ENCODE measurements around the gene DAO.

Gene DAO

GRCh38 chr12:108881953-108882352, 2.1 kb downstream of the DAO start:
- no peaks in the 10 kb centered on the region for H4K20me1 ChIP-seq (ENCODE audit: insufficient read depth, low read length, poor library complexity, severe bottlenecking)
- H3K9ac ChIP-seq (ENCODE audit: low read depth, low read length, poor library complexity, severe bottlenecking) = no peak overlapping the region
- no peaks in the 10 kb centered on the region for H3K9me2 ChIP-seq (replicated peaks; ENCODE audit: low read depth, low read length)
- H3K36me3 ChIP-seq (ENCODE audit: insufficient read depth, low read length) = no peaks in the 10 kb centered on the region
- H3F3A ChIP-seq (ENCODE audit: low read depth) = no peaks in the 10 kb centered on the region
- H3K4me3 ChIP-seq (ENCODE audit: low read length, poor library complexity, severe bottlenecking) = no peak overlapping the region
- no peak overlapping the region for H3K4me2 ChIP-seq (ENCODE audit: low read depth, low read length, poor library complexity, severe bottlenecking)
- H3K9me3 ChIP-seq (ENCODE audit: insufficient read depth, low read depth, low read length) = no peaks in the 10 kb centered on the region
- no peak for TF ChIP-seq CTCF (conservative IDR thresholded peaks at IDR 0.05; ENCODE audit: low read length)
- TF ChIP-seq EZH2phosphoT487 (IDR thresholded peaks at IDR 0.05; ENCODE audit: borderline replicate concordance) = no peak
- H2AFZ ChIP-seq (ENCODE audit: low read length) = no peak overlapping the region
- no peaks in the 10 kb centered on the region for H3K27me3 ChIP-seq (ENCODE audit: insufficient read depth, low read length, poor library complexity, severe bottlenecking)
- H3K79me2 ChIP-seq (ENCODE audit: insufficient read depth, low read length) = no peaks in the 10 kb centered on the region
- no peaks in the 10 kb centered on the region for H3K4me1 ChIP-seq (ENCODE audit: insufficient read depth, low read length, poor library complexity, severe bottlenecking)

GRCh38 chr12:108884116-108885012, 4.5 kb downstream of the DAO start:
- no peak overlapping the region for H2AFZ ChIP-seq (ENCODE audit: low read length)
- TF ChIP-seq CTCF (conservative IDR thresholded peaks at IDR 0.05; ENCODE audit: low read length) (peak; percentile 83), EZH2phosphoT487 (IDR thresholded peaks at IDR 0.05; ENCODE audit: borderline replicate concordance) (no peak)

GRCh38 chr12:108886873-108887629, 7.2 kb downstream of the DAO start:
- Histone ChIP-seq H3K4me2 (ENCODE audit: low read depth, low read length, poor library complexity, severe bottlenecking) (no peak overlapping the region), H3K36me3 (ENCODE audit: insufficient read depth, low read length) (no peaks in the 10 kb centered on the region), H3K9me2 (replicated peaks; ENCODE audit: low read depth, low read length) (no peaks in the 10 kb centered on the region), H3K79me2 (ENCODE audit: insufficient read depth, low read length) (no peaks in the 10 kb centered on the region), H2AFZ (ENCODE audit: low read length) (no peak overlapping the region), H3F3A (ENCODE audit: low read depth) (no peaks in the 10 kb centered on the region), H3K9ac (ENCODE audit: low read depth, low read length, poor library complexity, severe bottlenecking) (no peak overlapping the region), H3K4me3 (ENCODE audit: low read length, poor library complexity, severe bottlenecking) (no peak overlapping the region), H3K27me3 (ENCODE audit: insufficient read depth, low read length, poor library complexity, severe bottlenecking) (no peaks in the 10 kb centered on the region), H4K20me1 (ENCODE audit: insufficient read depth, low read length, poor library complexity, severe bottlenecking) (no peaks in the 10 kb centered on the region), H3K4me1 (ENCODE audit: insufficient read depth, low read length, poor library complexity, severe bottlenecking) (no peaks in the 10 kb centered on the region), H3K9me3 (ENCODE audit: insufficient read depth, low read depth, low read length) (peaks cover 7% of the 10 kb centered on the region; the same call in 1 of the 2 replicates)
- no peak for TF ChIP-seq EZH2phosphoT487 (IDR thresholded peaks at IDR 0.05; ENCODE audit: borderline replicate concordance)
- no peak for TF ChIP-seq CTCF (conservative IDR thresholded peaks at IDR 0.05; ENCODE audit: low read length)

More at GRCh38 chr12:108884116-108885012, 4.5 kb downstream of the DAO start:
- H3K4me2 ChIP-seq (ENCODE audit: low read depth, low read length, poor library complexity, severe bottlenecking) = no peak overlapping the region
- H3K79me2 ChIP-seq (ENCODE audit: insufficient read depth, low read length) = no peaks in the 10 kb centered on the region
- no peaks in the 10 kb centered on the region for H3K9me3 ChIP-seq (ENCODE audit: insufficient read depth, low read depth, low read length)
- no peaks in the 10 kb centered on the region for H3K4me1 ChIP-seq (ENCODE audit: insufficient read depth, low read length, poor library complexity, severe bottlenecking)
- H3K4me3 ChIP-seq (ENCODE audit: low read length, poor library complexity, severe bottlenecking) = no peak overlapping the region
- H3F3A ChIP-seq (ENCODE audit: low read depth) = no peaks in the 10 kb centered on the region
- no peaks in the 10 kb centered on the region for H3K27me3 ChIP-seq (ENCODE audit: insufficient read depth, low read length, poor library complexity, severe bottlenecking)
- no peaks in the 10 kb centered on the region for H3K9me2 ChIP-seq (replicated peaks; ENCODE audit: low read depth, low read length)
- no peak overlapping the region for H3K9ac ChIP-seq (ENCODE audit: low read depth, low read length, poor library complexity, severe bottlenecking)
- no peaks in the 10 kb centered on the region for H3K36me3 ChIP-seq (ENCODE audit: insufficient read depth, low read length)
- no peaks in the 10 kb centered on the region for H4K20me1 ChIP-seq (ENCODE audit: insufficient read depth, low read length, poor library complexity, severe bottlenecking)

Measured in Loucy (cell line).